ENCODE results near the gene TIAM2. TPM values are rescaled to one million over a fixed set of nuclear protein-coding genes. Genes with fewer than 3 reads are reported as not detected.
"Not testable (repeated sequence)": the region's sequence is repeated elsewhere in the genome, so short reads cannot be mapped to it uniquely, and the experiment has no call there.

The TIAM2 gene
- total RNA-seq, 1 experiment from 2014 or later = 3.8 TPM

DNA sequence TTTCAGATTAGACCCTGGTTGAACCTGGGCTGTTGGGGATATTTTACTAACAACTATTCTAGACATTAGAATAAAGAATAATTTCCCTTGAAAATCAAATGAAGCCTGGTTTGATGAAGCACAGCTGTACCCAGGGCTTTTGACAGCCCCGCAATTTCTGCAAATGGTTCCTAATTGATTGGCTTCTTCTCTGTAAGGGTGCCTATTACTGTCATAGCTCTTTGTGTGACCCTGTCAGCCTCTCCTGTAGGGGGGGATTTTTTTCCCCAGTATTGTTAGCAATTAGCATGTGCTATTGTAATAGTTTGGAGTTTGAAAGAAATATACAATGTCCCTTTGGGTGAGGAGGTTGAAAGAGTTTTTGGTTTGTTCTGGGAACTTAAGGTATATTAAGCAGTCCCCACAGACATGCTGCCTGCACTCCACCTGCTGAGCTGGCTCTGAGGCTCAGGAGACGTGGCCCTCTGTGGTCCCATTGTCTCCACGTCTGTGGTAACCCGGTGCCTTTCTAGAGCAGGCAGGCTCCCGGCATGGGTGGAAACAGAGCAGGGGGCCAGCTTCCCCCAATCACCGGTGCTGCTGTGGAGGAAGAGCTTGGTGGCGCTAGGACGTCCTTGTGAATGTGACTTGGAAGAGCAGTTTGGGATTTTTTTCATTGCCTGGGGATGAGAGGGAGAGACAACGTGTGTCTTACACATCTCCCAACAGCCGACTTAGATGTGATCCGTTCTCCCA lies 221.4 kb downstream of the TIAM2 start:
- CTCF ChIA-PET = no interaction called here
- Histone ChIP-seq H3K4me3 (ENCODE audit: low read depth, low read length) (no peak overlapping the region), H3K4me1 (no peaks in the 10 kb centered on the region), H3K27me3 (replicated peaks; ENCODE audit: control insufficient read depth, insufficient read depth, low read length) (no peaks in the 10 kb centered on the region), H3K9me3 (no peaks in the 10 kb centered on the region), H3K36me3 (ENCODE audit: control insufficient read depth, insufficient read depth, low read length) (no peaks in the 10 kb centered on the region)
- POLR2A ChIA-PET = no interaction called here
- Mint-ChIP-seq H3K9me3 (ENCODE audit: unreplicated experiment) (no peaks in the 10 kb centered on the region), H3K27ac (ENCODE audit: unreplicated experiment) (no peak overlapping the region), H3K4me3 (ENCODE audit: unreplicated experiment) (no peak overlapping the region), H3K27me3 (ENCODE audit: insufficient read depth, unreplicated experiment) (no peaks in the 10 kb centered on the region), H3K4me1 (ENCODE audit: low read depth, unreplicated experiment) (peaks cover 12% of the 10 kb centered on the region), H3K36me3 (ENCODE audit: insufficient read depth, unreplicated experiment) (no peaks in the 10 kb centered on the region)
- TF ChIP-seq, protein P1, sequence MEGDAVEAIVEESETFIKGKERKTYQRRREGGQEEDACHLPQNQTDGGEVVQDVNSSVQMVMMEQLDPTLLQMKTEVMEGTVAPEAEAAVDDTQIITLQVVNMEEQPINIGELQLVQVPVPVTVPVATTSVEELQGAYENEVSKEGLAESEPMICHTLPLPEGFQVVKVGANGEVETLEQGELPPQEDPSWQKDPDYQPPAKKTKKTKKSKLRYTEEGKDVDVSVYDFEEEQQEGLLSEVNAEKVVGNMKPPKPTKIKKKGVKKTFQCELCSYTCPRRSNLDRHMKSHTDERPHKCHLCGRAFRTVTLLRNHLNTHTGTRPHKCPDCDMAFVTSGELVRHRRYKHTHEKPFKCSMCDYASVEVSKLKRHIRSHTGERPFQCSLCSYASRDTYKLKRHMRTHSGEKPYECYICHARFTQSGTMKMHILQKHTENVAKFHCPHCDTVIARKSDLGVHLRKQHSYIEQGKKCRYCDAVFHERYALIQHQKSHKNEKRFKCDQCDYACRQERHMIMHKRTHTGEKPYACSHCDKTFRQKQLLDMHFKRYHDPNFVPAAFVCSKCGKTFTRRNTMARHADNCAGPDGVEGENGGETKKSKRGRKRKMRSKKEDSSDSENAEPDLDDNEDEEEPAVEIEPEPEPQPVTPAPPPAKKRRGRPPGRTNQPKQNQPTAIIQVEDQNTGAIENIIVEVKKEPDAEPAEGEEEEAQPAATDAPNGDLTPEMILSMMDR (IDR thresholded peaks at IDR 0.05; ENCODE audit: insufficient read depth in 1 of 2, low read depth in 1 of 2, low read length in 1 of 2, severe bottlenecking in 1 of 2, unreplicated experiment in 1 of 2) = no peak
- intact Hi-C loops (cut with micrococcal nuclease; ENCODE audit: unreplicated experiment) = no loop called here
- no peak for DNase-seq
- no TSS peak for BruUV-seq (replicated peaks)

DNA sequence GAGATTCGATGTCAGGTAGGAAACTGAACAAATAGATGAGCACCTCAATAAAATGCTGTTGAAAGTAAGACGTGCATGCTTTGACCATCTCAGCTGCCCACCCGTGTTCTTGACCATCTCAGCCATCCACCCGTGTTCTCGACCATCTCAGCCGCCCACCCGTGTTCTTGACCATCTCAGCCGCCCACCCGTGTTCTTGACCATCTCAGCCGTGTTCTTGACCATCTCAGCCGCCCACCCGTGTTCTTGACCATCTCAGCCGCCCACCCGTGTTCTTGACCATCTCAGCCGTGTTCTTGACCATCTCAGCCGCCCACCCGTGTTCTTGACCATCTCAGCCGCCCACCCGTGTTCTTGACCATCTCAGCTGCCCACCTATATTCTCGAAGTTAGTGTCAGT lies 223.6 kb downstream of the TIAM2 start:
- H3K27ac Mint-ChIP-seq (ENCODE audit: unreplicated experiment); POLR2A ChIA-PET; H3K36me3 Mint-ChIP-seq (ENCODE audit: insufficient read depth, unreplicated experiment); H3K9me3 Mint-ChIP-seq (ENCODE audit: unreplicated experiment); DNase-seq; intact Hi-C loops (cut with micrococcal nuclease; ENCODE audit: unreplicated experiment); H3K4me3 Mint-ChIP-seq (ENCODE audit: unreplicated experiment); H3K9me3 ChIP-seq; H3K27me3 Mint-ChIP-seq (ENCODE audit: insufficient read depth, unreplicated experiment); BruUV-seq (replicated peaks); H3K36me3 ChIP-seq (ENCODE audit: control insufficient read depth, insufficient read depth, low read length); CTCF ChIA-PET; H3K4me3 ChIP-seq (ENCODE audit: low read depth, low read length); H3K4me1 ChIP-seq; H3K27me3 ChIP-seq (replicated peaks; ENCODE audit: control insufficient read depth, insufficient read depth, low read length): not testable (repeated sequence)
- H3K4me1 Mint-ChIP-seq (ENCODE audit: low read depth, unreplicated experiment) = peaks cover 14% of the 10 kb centered on the region

DNA sequence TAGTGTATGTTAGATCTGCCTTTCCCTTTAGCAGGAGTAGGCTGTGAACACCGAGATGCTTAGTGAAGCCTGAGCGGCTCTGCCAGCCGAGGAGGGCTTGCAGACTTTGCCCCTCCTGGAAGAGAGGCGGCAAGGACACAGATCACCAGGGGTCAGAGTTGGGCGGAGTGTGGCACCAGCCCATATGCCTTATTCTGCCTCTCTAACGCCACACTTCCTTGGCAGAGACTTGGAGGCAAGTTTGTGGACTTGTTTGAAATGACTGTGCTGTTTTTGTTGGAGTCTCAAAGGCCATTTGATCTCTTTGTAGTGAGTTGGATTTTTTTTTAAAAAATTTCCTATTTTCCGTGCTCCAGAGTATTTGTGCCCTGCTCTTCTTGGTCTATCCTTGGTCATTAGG lies 224.2 kb downstream of the TIAM2 start:
- intact Hi-C loops (cut with micrococcal nuclease; ENCODE audit: unreplicated experiment) = no loop called here
- no TSS peak for BruUV-seq (replicated peaks)
- no peaks in the 10 kb centered on the region for H3K27me3 ChIP-seq (replicated peaks; ENCODE audit: control insufficient read depth, insufficient read depth, low read length)
- Mint-ChIP-seq H3K4me1 (ENCODE audit: low read depth, unreplicated experiment) (peaks cover 19% of the 10 kb centered on the region), H3K36me3 (ENCODE audit: insufficient read depth, unreplicated experiment) (no peaks in the 10 kb centered on the region), H3K4me3 (ENCODE audit: unreplicated experiment) (no peak overlapping the region), H3K9me3 (ENCODE audit: unreplicated experiment) (no peaks in the 10 kb centered on the region), H3K27ac (ENCODE audit: unreplicated experiment) (no peak overlapping the region), H3K27me3 (ENCODE audit: insufficient read depth, unreplicated experiment) (no peaks in the 10 kb centered on the region)
- CTCF ChIA-PET = no interaction called here
- TF ChIP-seq, protein P1 (IDR thresholded peaks at IDR 0.05; ENCODE audit: insufficient read depth in 1 of 2, low read depth in 1 of 2, low read length in 1 of 2, severe bottlenecking in 1 of 2, unreplicated experiment in 1 of 2) = no peak
- DNase-seq = no peak
- H3K9me3 ChIP-seq = no peaks in the 10 kb centered on the region
- H3K4me3 ChIP-seq (ENCODE audit: low read depth, low read length) = no peak overlapping the region
- POLR2A ChIA-PET = no interaction called here
- H3K36me3 ChIP-seq (ENCODE audit: control insufficient read depth, insufficient read depth, low read length) = no peaks in the 10 kb centered on the region
- H3K4me1 ChIP-seq = peaks cover 9% of the 10 kb centered on the region

Measured in Caco-2 (cell line).